GM12878 (cell line): ENCODE data around the gene ABCA7. TPM values are rescaled to one million over a fixed set of nuclear protein-coding genes. Genes with fewer than 3 reads are reported as not detected.
A peak's percentile ranks its signal among the peaks of the same experiment; 100 is the strongest.

Experiments
- ATAC-seq: fragments of 200-7000 bp; cut with Tn5 transposase; 3 replicates; pipeline ENCODE4 v1.9.1; 2020; ENCODE audit warnings: mild to moderate bottlenecking, moderate library complexity
- BruUV-seq: library from RNA; stranded (reverse); fragments of 400-500 nt; replicated peaks from 2 replicates; lab custom pipeline; 2021; lab: Mats Ljungman, UMichigan
- CTCF ChIA-PET: fragments of 300-600 bp; sonication (Branson Sonifier 250); formaldehyde crosslinking; extraction: SDS; loops from one replicate; lab custom pipeline; 2021; ENCODE audit warnings: inconsistent platforms; lab: Yijun Ruan, JAX
- POLR2A ChIA-PET: fragments of 350-600 bp; formaldehyde crosslinking; extraction: SDS; loops from one replicate; lab custom pipeline; 2021; ENCODE audit warnings: inconsistent platforms; lab: Charles Lee
- RAD21 ChIA-PET: fragments of 300-600 bp; sonication (Branson Sonifier 250); formaldehyde crosslinking; loops from one replicate; lab custom pipeline; 2023; ENCODE audit warnings: antibody characterized with exemption; ENCODE audit not compliant: unreplicated experiment; lab: Charles Lee
- SMC1A ChIA-PET: fragments of 300-600 bp; sonication (Branson Sonifier 250); formaldehyde crosslinking; loops from one replicate; lab custom pipeline; 2023; ENCODE audit not compliant: unreplicated experiment, uncharacterized antibody; lab: Charles Lee
- DNase-seq: peaks from one replicate; pipeline ENCODE4 v3.0.0-alpha.2; 2011; ENCODE audit warnings: low read depth, low spot score
- FAIRE-seq: peaks from 3 replicates; lab custom pipeline; 2011; peaks lifted over from hg19 to GRCh38; lab: Jason Lieb, UNC
- H2AFZ ChIP-seq: 2 replicates; pipeline ENCODE4 v1.6.0; 2011; ENCODE audit warnings: low read depth, low read length, control low read depth; ENCODE audit not compliant: control insufficient read depth
- H3K27ac ChIP-seq: 2 replicates; pipeline ENCODE4 v1.5.1; 2011; ENCODE audit warnings: control low read depth; ENCODE audit not compliant: control insufficient read depth, insufficient read depth
- H3K27me3 ChIP-seq, 2 experiments: replicated peaks in 1 of 2; 2 replicates each; pipeline versions ENCODE4 v1.6.0 to v1.6.1; 2011; ENCODE audit warnings: low read length in 1 of 2; ENCODE audit not compliant: control insufficient read depth in 2 of 2, insufficient read depth in 2 of 2
- H3K36me3 ChIP-seq, 2 experiments: 2 replicates each; pipeline ENCODE4 v1.5.1; 2011; ENCODE audit warnings: low read length in 1 of 2; ENCODE audit not compliant: control insufficient read depth in 2 of 2, insufficient read depth in 2 of 2
- H3K4me1 ChIP-seq: 2 replicates; pipeline ENCODE4 v1.6.1; 2011; ENCODE audit warnings: mild to moderate bottlenecking, low read length, moderate library complexity, mixed read lengths; ENCODE audit not compliant: control insufficient read depth, insufficient read depth
- H3K4me2 ChIP-seq: 2 replicates; pipeline ENCODE4 v1.6.0; 2011; ENCODE audit warnings: control low read depth; ENCODE audit not compliant: control insufficient read depth, insufficient read depth
- H3K4me3 ChIP-seq: fragments of 200-600 bp; sonication (generic); 2 replicates; pipeline ENCODE4 v1.5.1; 2016
- H3K79me2 ChIP-seq: 2 replicates; pipeline ENCODE4 v1.6.0; 2011; ENCODE audit warnings: low read length; ENCODE audit not compliant: control insufficient read depth, insufficient read depth
- H3K9ac ChIP-seq: 2 replicates; pipeline ENCODE4 v1.8.0; 2011; ENCODE audit warnings: low read length, control low read depth, mixed read lengths; ENCODE audit not compliant: control insufficient read depth, insufficient read depth
- H3K9me3 ChIP-seq: replicated peaks from 3 replicates; pipeline ENCODE4 v1.5.1; 2011; ENCODE audit warnings: mild to moderate bottlenecking, low read length; ENCODE audit not compliant: control insufficient read depth, insufficient read depth
- H4K20me1 ChIP-seq: 2 replicates; pipeline ENCODE4 v1.6.0; 2011; ENCODE audit not compliant: control insufficient read depth, insufficient read depth
- JUND ChIP-seq: IDR thresholded peaks from 2 replicates; pipeline ENCODE4 v1.6.1; 2012; ENCODE audit warnings: low read depth, mild to moderate bottlenecking, low read length, improper control_type of control experiment, moderate library complexity
- NKRF ChIP-seq: fragments of 450-650 bp; conservative IDR thresholded peaks from 2 replicates; pipeline ENCODE4 v1.6.1; 2017; ENCODE audit warnings: mild to moderate bottlenecking, moderate library complexity
- POLR2A ChIP-seq: IDR thresholded peaks from 2 replicates; pipeline ENCODE4 v1.6.1; 2011; ENCODE audit warnings: low read depth, mild to moderate bottlenecking, low read length
- WGBS: methylation state at CpG from one replicate; pipeline ENCODE4 v1.1.6; 2016; ENCODE audit warnings: low lambda C conversion rate; ENCODE audit not compliant: insufficient replicate concordance, insufficient coverage; ENCODE audit errors: missing lambda C conversion rate; 5-methylcytosine and 5-hydroxymethylcytosine counted together
- in situ Hi-C: fragments of 300-500 bp; cut with MboI; formaldehyde crosslinking; loops from 9 replicates; pipeline ENCODE4 v1.14.3; 2018; ENCODE audit warnings: mixed read lengths
- intact Hi-C: fragments of 100-400 bp; cut with micrococcal nuclease; formaldehyde crosslinking; loops from one replicate; pipeline ENCODE4 v1.14.2; 2022; ENCODE audit not compliant: unreplicated experiment
- polyA plus RNA-seq, 11 experiments: library from polyadenylated mRNA; depleted of rRNA in 4 of 11; unstranded in 6 of 11; stranded (reverse) in 5 of 11; fragments of >200 nt; fragmentation: Nextera tagmentation in 4 of 11; fragmentation: Illumina TruSeq in 1 of 11; extraction: Ambion mirVana in 4 of 11; extraction: Trizol in 1 of 11; gene quantifications; 1 replicate in 1 of 11; 2 replicates in 10 of 11; pipeline versions ENCODE4 v1.2.1 to v1.2.3, GENCODE V29; 2011 to 2016; ENCODE audit warnings: inconsistent platforms in 2 of 11, missing spikeins in 2 of 11, low read depth in 1 of 11
- total RNA-seq, 4 experiments: library from RNA; depleted of rRNA in 3 of 4; stranded (reverse); fragments of >200 nt in 3 of 4; fragmentation: Illumina TruSeq in 1 of 4; extraction: Trizol in 1 of 4; gene quantifications; 2 replicates each; pipeline versions ENCODE4 v1.2.1 to v1.2.3, GENCODE V29; 2013 to 2021

ABCA7 gene
- total and polyA plus RNA-seq, 10 of the 15 experiments (the other 5 are each of a cell fraction or from before 2014, with no cell fraction given), result 1.0 to 49.5 (median 14.8) TPM

- in situ Hi-C loops, result no loop called here
Measured at GRCh38 chr19:1007399-1008251, 32.3 kb upstream of the ABCA7 start.

More at GRCh38 chr19:1007399-1008251, 32.3 kb upstream of the ABCA7 start:
- ChIA-PET SMC1A (no interaction called here), RAD21 (no interaction called here), POLR2A (no interaction called here), CTCF (no interaction called here)
- no TSS peak for BruUV-seq
- intact Hi-C loops, result no loop called here
- no peak for FAIRE-seq
- H3K4me2 ChIP-seq, result no peak overlapping the region
- no peaks in the 10 kb centered on the region for H3K27me3 ChIP-seq
- H2AFZ ChIP-seq, result no peak overlapping the region
- DNase-seq, result no peak
- H3K9ac ChIP-seq, result no peak overlapping the region
- TF ChIP-seq POLR2A, result peak; percentile 19; the same call in 1 of the 2 replicates
- no peak for TF ChIP-seq NKRF
- no peak for TF ChIP-seq JUND
- WGBS, result 94% methylated on average over 34 of the region's 73 CpGs
- H4K20me1 ChIP-seq, result no peaks in the 10 kb centered on the region
- H3K9me3 ChIP-seq, result no peaks in the 10 kb centered on the region
- no peak for ATAC-seq
- no peak overlapping the region for H3K4me3 ChIP-seq
- H3K79me2 ChIP-seq, result no peaks in the 10 kb centered on the region
- no peak overlapping the region for H3K27ac ChIP-seq
- peaks cover 0 to 21% of the 10 kb centered on the region in 2 experiments; a peak in 3 of 4 replicates for H3K36me3 ChIP-seq
- H3K4me1 ChIP-seq, result no peaks in the 10 kb centered on the region
